HG02884 (cell line): ENCODE results near the gene OR51B2.
"Not testable (repeated sequence)": the region's sequence is repeated elsewhere in the genome, so short reads cannot be mapped to it uniquely, and the experiment has no call there.

Source experiments
- ATAC-seq: cut with Tn5 transposase; IDR thresholded peaks from one replicate; pipeline ENCODE4 v1.9.1; 2021; ENCODE audit warnings: mild to moderate bottlenecking, moderate library complexity; ENCODE audit not compliant: unreplicated experiment

The OR51B2 gene

DNA sequence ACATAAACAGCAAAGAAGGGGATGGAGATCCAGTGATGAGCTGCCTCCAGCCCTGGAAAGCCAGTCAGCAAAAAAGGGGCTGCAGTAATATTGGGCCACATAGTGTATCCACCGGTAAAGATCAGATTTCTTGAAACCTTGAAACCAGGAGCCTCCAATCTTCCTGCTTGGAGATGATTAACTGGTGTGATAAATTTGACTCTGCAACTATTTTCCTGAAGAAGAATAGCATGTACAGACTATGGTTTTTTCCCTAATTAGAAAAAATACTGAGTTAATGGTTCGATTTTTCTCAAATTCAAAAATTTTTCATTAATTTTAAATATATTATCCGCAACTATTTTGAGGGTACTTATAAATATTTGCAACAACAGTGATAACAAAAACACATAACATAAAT lies at the start of gene OR51B2:
OR51B2 (minus strand) TSS at position 101 of the 400 bp plus-strand sequence; CDS start at position 101, 0 bp downstream.
- no peak for ATAC-seq

DNA sequence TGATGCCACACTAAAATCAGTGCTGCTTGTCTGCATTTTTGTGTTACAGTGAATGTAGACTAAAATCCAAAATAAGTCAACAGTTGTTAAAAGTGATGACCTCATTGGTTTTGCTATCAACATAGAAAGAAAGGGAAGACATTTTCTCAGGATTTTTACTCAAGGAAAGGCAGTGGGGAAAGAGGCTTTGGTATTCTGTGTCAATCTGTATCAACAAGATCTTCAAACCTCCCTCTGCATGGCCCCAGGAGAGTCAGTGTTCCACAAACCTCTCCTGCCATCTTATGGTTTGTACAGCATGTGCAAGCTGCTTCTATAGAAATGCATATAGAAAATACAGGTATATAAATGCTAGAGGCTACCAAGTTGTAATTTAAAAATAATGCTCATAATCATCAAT lies 45.7 kb upstream of the OR51B2 start:
- ATAC-seq = no peak

DNA sequence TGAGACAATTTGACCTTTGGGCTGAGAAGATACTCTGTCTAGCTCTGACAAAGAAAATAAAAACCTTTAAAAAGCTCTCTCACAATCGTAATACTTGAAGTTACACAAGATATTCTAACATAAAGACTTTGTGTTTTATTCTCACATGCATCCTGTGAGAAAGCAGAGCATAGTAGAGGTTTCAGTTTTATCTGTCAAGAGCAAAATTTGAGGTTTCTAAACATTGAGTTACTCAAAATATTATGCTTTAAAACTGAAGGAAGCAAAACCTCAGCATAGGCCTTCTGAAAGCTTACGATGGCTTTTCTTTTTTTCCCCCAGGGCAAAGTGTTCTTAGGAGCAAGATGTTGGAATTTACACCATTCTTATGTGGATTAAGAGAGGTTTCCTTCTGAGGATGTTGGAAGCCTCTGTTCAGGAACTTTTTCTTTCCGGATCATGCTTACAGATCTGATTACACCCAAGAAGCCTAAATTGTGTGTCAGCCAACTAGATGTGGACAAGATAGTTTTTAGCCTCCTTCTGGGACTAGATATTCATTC lies 44.5 kb upstream of the OR51B2 start:
- ATAC-seq = no peak

GRCh38 chr11:5367448-5368074 lies 43.5 kb upstream of the OR51B2 start:
- ATAC-seq = no peak

- no peak for ATAC-seq
Observed at GRCh38 chr11:5366856-5367255, 42.8 kb upstream of the OR51B2 start.

GRCh38 chr11:5366365-5366764 lies 42.3 kb upstream of the OR51B2 start:
- not testable (repeated sequence) for ATAC-seq

DNA sequence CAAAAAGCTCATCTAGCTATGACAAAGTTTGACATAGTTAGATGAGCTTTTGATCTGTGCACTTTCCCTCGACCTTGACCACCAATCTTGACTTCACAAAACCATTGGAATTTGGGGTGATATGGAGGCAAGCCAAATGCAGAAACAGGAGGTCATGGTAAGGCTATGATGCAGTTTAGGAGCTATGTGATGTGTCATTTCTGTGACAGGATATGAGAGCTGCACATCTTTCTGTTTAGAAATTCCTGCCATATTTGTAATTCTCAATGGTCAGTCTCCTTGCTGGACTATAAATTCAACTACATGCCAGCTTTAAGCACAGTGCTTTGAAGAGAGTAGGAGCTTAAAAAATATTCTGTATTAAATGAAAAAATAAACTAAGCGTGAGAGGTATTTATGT lies 40.1 kb upstream of the OR51B2 start:
- no peak for ATAC-seq

DNA sequence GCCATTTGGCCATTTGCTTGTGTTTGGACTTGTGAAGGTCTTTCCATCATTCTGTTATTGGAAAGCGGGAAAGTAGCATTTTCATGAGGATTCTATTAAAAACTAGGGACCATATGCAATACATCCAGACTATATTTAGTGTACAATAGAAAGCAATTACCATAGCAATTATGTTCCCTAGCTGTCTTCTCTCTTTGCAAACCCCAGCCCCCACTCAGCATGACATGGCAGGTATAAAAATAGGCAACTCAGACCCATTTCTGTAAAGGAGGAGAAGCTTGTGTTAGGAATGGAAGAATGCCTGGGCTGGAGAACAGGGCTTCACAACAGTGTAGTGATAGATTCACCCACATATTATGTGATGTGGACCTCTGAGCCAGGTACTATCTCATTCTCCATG lies 39.6 kb upstream of the OR51B2 start:
- no peak for ATAC-seq

DNA sequence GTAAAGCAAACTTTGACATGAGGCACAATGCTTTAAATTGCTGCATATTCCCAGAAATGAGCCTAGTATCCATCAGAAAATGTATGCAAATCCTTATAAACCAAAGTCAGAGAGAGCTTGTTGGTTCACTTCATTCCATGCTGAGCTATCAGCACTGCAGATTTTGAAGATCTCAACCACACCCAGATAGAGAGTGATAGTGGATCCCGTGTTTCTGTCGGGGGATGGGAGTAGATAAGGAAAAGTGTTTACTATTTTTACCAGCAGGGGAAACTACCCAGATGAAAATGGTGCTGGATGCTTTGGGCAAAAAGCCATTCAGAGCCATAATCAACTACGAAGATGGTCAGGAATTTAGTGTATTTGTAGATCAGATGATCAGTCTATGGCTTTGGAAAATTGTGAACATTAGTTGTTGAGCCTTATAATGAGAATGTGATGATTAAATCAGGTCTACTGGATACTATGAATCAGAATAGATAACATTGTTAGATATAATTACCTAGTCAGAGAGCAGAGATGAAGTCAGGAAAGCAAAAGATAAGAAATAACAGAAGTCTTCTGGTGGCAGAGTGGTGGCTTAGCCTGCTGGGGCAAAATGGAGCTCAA lies 38.0 kb upstream of the OR51B2 start:
- no peak for ATAC-seq

DNA sequence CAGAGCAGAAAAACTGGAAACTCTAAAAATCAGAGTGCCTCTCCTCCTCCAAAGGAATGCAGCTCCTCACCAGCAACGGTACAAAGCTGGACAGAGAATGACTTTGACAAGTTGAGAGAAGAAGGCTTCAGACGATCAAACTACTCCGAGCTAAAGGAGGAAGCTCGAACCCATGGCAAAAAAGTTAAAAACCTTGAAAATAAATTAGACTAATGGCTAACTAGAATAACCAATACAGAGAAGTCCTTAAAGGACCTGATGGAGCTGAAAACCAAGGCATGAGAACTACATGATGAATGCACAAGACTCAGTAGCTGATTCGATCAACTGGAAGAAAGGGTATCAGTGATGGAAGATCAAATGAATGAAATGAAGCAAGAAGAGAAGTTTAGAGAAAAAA lies 31.9 kb upstream of the OR51B2 start:
- not testable (repeated sequence) for ATAC-seq

GRCh38 chr11:5351208-5351607 lies 27.1 kb upstream of the OR51B2 start, which contains the start of gene OR51B6:
Gene OR51B6, plus strand, starts transcription at chr11:5351508. Its CDS starts 0 bp downstream, at chr11:5351508.
- ATAC-seq = no peak

DNA sequence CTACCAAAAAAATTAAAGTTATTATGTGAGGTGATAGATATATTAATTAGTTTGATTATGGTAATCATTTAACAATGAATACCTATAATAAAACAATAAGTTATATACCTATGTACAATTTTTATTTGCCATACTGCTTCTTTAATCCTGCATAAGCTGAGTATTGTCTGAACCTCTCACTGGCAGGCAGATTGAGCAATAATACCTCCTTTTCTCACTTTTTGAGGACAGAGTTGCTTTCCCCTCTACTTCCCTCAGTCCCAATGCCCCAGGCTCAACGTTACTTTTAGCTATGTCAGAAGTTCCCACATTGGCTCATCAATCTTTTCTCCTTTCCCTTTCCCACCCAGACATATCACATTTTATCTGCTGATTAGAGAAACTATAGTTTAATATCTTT lies 25.5 kb upstream of the OR51B2 start:
- ATAC-seq = no peak

DNA sequence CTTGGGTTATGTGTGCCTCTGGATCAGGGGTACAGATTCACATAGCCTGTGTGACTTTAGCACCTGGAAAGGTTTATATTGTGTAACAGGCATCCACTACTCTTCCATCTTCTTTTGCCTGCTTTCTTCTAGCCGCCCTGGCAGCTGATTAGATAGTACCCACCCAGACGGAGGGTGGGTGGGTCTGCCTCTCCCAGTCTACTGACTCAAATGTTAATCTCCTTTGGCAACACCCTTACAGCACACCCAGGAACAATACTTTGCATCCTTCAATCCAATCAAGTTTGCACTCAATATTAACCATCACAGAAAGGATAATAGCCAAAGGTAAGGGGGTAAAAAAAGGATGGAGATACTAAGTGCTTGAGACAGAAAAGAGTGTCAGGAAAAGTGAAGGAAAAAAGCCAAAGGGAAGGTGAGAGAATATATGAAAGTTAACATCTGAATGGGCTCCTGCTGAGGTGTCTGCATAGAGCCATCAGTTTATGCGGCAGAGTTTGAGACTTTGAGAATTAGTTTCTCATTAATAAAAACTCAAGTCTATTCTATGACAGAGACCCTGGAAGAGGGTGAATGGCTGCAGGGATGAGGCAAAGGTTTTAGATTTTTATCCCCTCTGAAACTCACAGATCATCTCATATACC lies 24.6 kb upstream of the OR51B2 start:
- ATAC-seq = no peak

DNA sequence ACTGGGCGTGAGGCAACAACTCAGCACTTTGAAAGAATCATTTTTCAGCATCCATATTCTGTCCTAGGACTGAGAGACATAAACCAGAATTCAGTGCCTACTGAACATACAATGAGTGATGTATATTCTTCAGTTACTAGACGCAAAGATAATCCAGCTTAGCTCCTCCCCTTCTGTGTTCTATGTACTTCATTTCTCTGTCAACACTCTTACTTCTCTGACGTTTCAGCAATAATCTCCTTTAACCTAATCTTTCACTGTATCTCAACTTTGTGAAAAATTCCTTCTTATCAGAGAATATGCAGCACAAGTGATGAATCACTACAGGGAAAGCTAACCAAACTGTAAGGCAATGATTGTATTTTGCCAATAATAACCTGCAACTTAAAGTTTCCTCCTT lies 21.7 kb upstream of the OR51B2 start:
- no peak for ATAC-seq

DNA sequence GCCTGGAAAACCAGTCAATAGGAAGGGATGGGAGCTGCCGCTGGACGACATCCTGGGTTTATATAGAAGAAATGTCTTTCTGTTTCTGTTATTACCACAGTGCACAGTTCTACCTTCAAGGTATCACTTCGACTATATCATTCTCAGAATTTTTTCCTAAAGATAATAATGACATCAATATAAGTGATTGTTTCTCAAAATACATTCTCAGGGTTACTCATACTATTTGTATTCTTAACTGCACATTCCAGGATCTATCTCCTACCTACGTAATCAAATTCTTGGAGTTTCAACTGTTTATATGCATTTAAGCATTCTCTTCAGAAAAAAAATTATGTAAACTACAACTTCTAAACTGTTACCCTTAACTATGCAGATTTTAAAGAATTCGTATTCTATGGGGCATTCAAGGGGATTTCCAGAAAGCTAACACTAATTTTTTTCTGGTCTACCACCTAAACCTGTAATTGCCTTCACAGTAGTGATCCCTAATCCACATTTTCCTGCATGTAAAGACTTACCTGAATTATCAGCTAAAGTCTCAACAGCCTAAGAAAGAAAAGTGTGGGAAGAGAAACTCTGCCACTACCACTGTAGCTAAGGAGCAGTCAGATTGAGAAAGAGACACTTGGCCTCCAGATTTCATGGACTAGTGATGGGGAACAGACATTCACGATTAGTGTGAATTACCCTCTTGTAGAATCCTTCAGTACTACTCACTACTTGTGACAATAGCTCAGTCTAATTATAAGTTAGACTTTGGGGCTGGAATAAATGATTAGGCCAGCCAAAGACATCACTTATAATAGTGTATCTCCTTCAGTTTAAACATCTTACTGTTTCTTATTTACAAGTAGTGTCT lies 19.6 kb upstream of the OR51B2 start, which contains the start of gene OR51B5:
OR51B5 (minus strand) TSS at position 51 of the 862 bp plus-strand sequence; CDS start at position 51, 0 bp downstream.
- ATAC-seq = no peak

DNA sequence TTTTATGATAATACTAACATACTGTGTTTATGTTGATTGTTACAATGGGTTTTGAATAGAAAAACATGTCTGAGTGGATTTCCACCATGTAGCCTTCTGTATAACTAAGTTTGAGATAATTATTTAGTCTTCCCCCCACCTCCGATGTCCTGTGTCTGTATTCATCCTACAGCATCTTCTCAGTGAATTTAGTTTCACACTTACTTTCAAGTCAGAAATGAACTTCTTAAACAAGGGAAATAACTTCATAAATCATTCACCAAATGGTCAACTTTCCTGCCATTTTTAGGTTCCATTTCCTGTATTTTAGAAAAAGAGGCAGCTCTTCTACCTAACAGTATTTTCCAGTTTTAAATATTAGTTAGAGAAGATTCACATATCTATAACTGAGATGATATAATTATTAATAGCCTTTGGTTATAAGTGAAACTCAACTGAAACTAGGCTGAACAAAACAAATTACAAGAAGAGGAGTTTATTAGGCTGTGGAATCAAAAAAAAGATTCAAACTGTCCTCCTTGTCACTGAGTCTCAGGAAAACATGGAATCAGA lies 15.8 kb upstream of the OR51B2 start:
- no peak for ATAC-seq

GRCh38 chr11:5337253-5337652 lies 13.2 kb upstream of the OR51B2 start:
- ATAC-seq = not testable (repeated sequence)

- ATAC-seq = no peak
Observed at GRCh38 chr11:5336331-5336730, 12.2 kb upstream of the OR51B2 start.

GRCh38 chr11:5335170-5335569 lies 11.1 kb upstream of the OR51B2 start:
- ATAC-seq = no peak

DNA sequence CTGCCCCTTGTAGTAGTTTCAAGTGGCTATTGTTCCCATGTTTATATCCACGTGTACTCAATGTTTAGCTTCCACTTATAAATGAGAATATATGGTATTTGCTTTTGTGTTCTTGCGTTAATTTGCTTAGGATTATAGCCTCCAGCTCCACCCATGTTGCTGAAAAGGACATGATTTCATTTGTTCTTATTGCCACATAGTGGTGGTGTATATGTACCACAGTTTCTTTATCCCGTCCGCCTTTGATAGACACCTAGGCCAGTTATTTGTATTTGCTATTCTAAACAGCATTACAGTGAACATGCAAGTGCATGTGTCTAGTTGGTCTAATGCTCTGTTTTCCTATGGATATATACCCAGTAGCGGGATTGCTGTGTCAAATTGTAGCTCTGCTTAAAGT lies 6.8 kb downstream of the OR51B2 start:
- ATAC-seq = no peak
